Measurements from ENCODE around the gene EPN1. TPM values are rescaled to one million over a fixed set of nuclear protein-coding genes. Genes with fewer than 3 reads are reported as not detected.

Gene EPN1
- polyA plus RNA-seq, 1 of the 3 experiments (the other 2 are of a cell fraction): 134 TPM

DNA sequence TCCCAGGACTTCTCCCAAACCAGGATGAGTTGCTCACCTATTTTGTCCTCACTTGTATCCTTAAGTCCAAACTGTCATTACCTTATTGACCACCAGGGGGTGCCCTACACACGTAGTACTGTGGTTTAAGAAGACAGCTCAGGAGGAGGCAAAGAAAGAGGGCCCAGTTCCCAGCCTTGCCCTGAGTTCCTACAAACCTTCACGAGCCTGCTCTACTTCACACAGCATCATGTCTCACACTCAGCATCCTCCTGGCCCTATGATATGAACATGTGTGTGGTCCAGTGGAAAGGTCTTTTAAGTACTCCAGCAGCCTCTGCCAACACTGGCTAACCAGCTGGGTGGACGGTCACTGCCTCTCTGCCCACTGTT lies 42.6 kb upstream of the EPN1 start:
- Histone ChIP-seq H3K9ac (no peak overlapping the region), H3K4me2 (no peak overlapping the region), H3K36me3 (replicated peaks in 1 of 2; ENCODE audit: control insufficient read depth in 1 of 2, insufficient read depth in 2 of 2, low read length in 1 of 2) (no peaks in the 10 kb centered on the region), H3K4me3 (ENCODE audit: low read depth in 2 of 2, low read length in 1 of 2) (peak overlapping the region in 1 of 2 experiments; percentile 30; a peak in 1 of 4 replicates), H2AFZ (ENCODE audit: low read depth) (0 out of 2 replicates have a peak overlapping the region, but pooled peaks have one; percentile 43), H3F3A (replicated peaks; ENCODE audit: insufficient read depth) (peaks cover 10% of the 10 kb centered on the region), H4K20me1 (ENCODE audit: insufficient read depth) (no peaks in the 10 kb centered on the region), H3K4me1 (ENCODE audit: control insufficient read depth in 1 of 2, insufficient read depth in 2 of 2, low read depth in 1 of 2, low read length in 1 of 2) (peaks cover 0 to 14% of the 10 kb centered on the region in 2 experiments; a peak in 1 of 4 replicates), H3K9me2 (no peaks in the 10 kb centered on the region), H3K27ac (ENCODE audit: low read depth in 2 of 2, low read length in 1 of 2) (peak overlapping the region in 1 of 2 experiments; percentile 26; a peak in 1 of 4 replicates), H3K9me3 (no peaks in the 10 kb centered on the region), H3K27me3 (ENCODE audit: insufficient read depth) (no peaks in the 10 kb centered on the region), H3K79me2 (ENCODE audit: insufficient read depth) (peaks cover 26% of the 10 kb centered on the region)
- TF ChIP-seq, protein P1, sequence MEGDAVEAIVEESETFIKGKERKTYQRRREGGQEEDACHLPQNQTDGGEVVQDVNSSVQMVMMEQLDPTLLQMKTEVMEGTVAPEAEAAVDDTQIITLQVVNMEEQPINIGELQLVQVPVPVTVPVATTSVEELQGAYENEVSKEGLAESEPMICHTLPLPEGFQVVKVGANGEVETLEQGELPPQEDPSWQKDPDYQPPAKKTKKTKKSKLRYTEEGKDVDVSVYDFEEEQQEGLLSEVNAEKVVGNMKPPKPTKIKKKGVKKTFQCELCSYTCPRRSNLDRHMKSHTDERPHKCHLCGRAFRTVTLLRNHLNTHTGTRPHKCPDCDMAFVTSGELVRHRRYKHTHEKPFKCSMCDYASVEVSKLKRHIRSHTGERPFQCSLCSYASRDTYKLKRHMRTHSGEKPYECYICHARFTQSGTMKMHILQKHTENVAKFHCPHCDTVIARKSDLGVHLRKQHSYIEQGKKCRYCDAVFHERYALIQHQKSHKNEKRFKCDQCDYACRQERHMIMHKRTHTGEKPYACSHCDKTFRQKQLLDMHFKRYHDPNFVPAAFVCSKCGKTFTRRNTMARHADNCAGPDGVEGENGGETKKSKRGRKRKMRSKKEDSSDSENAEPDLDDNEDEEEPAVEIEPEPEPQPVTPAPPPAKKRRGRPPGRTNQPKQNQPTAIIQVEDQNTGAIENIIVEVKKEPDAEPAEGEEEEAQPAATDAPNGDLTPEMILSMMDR (IDR thresholded peaks at IDR 0.05): peak; percentile 83
- TF ChIP-seq SIN3A (IDR thresholded peaks at IDR 0.05; ENCODE audit: borderline replicate concordance, low read depth, low read length) (peak; percentile 26; the same call in 1 of the 2 replicates), SMC3 (IDR thresholded peaks at IDR 0.05; ENCODE audit: low read depth, low read length) (peak; percentile 45), RAD21 (IDR thresholded peaks at IDR 0.05; ENCODE audit: low read length) (peak; percentile 82), CHD2 (IDR thresholded peaks at IDR 0.05; ENCODE audit: low read length, partially characterized antibody) (peak; percentile 12), TEAD4 (IDR thresholded peaks at IDR 0.05; ENCODE audit: borderline replicate concordance, insufficient read depth) (no peak), RXRA (IDR thresholded peaks at IDR 0.05; ENCODE audit: borderline replicate concordance, low read depth) (no peak), RFX5 (IDR thresholded peaks at IDR 0.05; ENCODE audit: low read length) (peak; percentile 52; the same call in 1 of the 2 replicates), TCF12 (IDR thresholded peaks at IDR 0.05) (no peak), ELF1 (IDR thresholded peaks at IDR 0.05) (no peak)
- TF ChIP-seq, protein P2, sequence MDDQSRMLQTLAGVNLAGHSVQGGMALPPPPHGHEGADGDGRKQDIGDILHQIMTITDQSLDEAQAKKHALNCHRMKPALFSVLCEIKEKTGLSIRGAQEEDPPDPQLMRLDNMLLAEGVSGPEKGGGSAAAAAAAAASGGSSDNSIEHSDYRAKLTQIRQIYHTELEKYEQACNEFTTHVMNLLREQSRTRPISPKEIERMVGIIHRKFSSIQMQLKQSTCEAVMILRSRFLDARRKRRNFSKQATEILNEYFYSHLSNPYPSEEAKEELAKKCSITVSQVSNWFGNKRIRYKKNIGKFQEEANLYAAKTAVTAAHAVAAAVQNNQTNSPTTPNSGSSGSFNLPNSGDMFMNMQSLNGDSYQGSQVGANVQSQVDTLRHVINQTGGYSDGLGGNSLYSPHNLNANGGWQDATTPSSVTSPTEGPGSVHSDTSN (IDR thresholded peaks at IDR 0.05): no peak
- CTCF ChIA-PET: interaction anchor here (0.6 to 4.6 kb wide), 40 partner anchors 8 to 581 kb away, joined by 3 to 40 read pairs (median 4); partner anchors contain the start of genes CCDC106, EPN1, U2AF2 and ZNF524
- 33% methylated on average over 3 of the region's 3 CpGs for WGBS (ENCODE audit: low lambda C conversion rate)
- POLR2A ChIA-PET: interaction anchor here (0.9 to 2.4 kb wide), 2 partner anchors 20 to 22 kb away, joined by 3 to 5 read pairs; no protein-coding TSS in a partner anchor
- peak; percentile 62 for DNase-seq

DNA sequence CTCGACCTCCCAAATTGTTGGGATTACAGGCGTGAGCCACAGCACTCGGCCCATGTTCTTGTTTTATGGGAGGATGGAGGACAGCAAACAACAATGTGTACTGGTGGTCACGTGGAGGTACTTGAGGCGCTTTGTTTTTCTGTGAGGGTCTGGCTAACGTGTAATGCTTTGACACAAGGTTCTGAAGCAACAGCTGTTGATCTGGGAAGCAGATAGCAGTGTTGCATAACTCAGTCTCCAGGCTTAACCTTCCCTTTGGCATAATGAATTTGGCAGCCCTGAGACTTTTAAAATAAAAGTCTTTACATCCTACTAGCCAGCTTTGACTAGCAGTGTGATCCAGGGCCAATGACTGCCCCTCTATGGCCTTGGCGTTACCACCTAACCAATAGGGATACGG lies 41.2 kb upstream of the EPN1 start:
- Histone ChIP-seq H4K20me1 (ENCODE audit: insufficient read depth) (no peaks in the 10 kb centered on the region), H3K27me3 (ENCODE audit: insufficient read depth) (no peaks in the 10 kb centered on the region), H3K9ac (no peak overlapping the region), H3K4me3 (ENCODE audit: low read depth in 2 of 2, low read length in 1 of 2) (no peak overlapping the region), H3F3A (replicated peaks; ENCODE audit: insufficient read depth) (peaks cover 15% of the 10 kb centered on the region), H2AFZ (ENCODE audit: low read depth) (peak overlapping the region; percentile 97; the same call in 1 of the 2 replicates), H3K4me1 (ENCODE audit: control insufficient read depth in 1 of 2, insufficient read depth in 2 of 2, low read depth in 1 of 2, low read length in 1 of 2) (peaks cover 0 to 16% of the 10 kb centered on the region in 2 experiments; a peak in 1 of 4 replicates), H3K9me3 (no peaks in the 10 kb centered on the region), H3K79me2 (ENCODE audit: insufficient read depth) (peaks cover 40% of the 10 kb centered on the region), H3K36me3 (replicated peaks in 1 of 2; ENCODE audit: control insufficient read depth in 1 of 2, insufficient read depth in 2 of 2, low read length in 1 of 2) (peaks cover 0 to 6% of the 10 kb centered on the region in 2 experiments), H3K9me2 (no peaks in the 10 kb centered on the region), H3K27ac (ENCODE audit: low read depth in 2 of 2, low read length in 1 of 2) (no peak overlapping the region; a peak in 1 of 4 replicates), H3K4me2 (peak overlapping the region; percentile 97; the same call in 1 of the 2 replicates)
- POLR2A ChIA-PET: interaction anchor here (2.4 kb wide), 1 partner anchor 20 kb away, joined by 5 read pairs; no protein-coding TSS in a partner anchor
- no peak for DNase-seq
- CTCF ChIA-PET: interaction anchor here (0.7 to 4.6 kb wide), 15 partner anchors 10 to 493 kb away, joined by 3 to 40 read pairs (median 9); partner anchors contain the start of genes CCDC106, U2AF2, ZNF581 and ZNF784
- WGBS (ENCODE audit: low lambda C conversion rate): 96% methylated on average over 8 of the region's 8 CpGs
- TF ChIP-seq TEAD4 (IDR thresholded peaks at IDR 0.05; ENCODE audit: borderline replicate concordance, insufficient read depth) (no peak), POLR2AphosphoS5 (IDR thresholded peaks at IDR 0.05; ENCODE audit: low read depth, low read length) (no peak), TAF1 (IDR thresholded peaks at IDR 0.05; ENCODE audit: borderline replicate concordance, low read depth, low read length) (no peak)
- TF ChIP-seq, protein P3, sequence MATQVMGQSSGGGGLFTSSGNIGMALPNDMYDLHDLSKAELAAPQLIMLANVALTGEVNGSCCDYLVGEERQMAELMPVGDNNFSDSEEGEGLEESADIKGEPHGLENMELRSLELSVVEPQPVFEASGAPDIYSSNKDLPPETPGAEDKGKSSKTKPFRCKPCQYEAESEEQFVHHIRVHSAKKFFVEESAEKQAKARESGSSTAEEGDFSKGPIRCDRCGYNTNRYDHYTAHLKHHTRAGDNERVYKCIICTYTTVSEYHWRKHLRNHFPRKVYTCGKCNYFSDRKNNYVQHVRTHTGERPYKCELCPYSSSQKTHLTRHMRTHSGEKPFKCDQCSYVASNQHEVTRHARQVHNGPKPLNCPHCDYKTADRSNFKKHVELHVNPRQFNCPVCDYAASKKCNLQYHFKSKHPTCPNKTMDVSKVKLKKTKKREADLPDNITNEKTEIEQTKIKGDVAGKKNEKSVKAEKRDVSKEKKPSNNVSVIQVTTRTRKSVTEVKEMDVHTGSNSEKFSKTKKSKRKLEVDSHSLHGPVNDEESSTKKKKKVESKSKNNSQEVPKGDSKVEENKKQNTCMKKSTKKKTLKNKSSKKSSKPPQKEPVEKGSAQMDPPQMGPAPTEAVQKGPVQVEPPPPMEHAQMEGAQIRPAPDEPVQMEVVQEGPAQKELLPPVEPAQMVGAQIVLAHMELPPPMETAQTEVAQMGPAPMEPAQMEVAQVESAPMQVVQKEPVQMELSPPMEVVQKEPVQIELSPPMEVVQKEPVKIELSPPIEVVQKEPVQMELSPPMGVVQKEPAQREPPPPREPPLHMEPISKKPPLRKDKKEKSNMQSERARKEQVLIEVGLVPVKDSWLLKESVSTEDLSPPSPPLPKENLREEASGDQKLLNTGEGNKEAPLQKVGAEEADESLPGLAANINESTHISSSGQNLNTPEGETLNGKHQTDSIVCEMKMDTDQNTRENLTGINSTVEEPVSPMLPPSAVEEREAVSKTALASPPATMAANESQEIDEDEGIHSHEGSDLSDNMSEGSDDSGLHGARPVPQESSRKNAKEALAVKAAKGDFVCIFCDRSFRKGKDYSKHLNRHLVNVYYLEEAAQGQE (IDR thresholded peaks at IDR 0.05; ENCODE audit: low read depth, low read length): no peak
- TF ChIP-seq, protein P4, sequence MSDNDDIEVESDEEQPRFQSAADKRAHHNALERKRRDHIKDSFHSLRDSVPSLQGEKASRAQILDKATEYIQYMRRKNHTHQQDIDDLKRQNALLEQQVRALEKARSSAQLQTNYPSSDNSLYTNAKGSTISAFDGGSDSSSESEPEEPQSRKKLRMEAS (IDR thresholded peaks at IDR 0.05; ENCODE audit: low read depth): no peak
- TF ChIP-seq, protein P5, sequence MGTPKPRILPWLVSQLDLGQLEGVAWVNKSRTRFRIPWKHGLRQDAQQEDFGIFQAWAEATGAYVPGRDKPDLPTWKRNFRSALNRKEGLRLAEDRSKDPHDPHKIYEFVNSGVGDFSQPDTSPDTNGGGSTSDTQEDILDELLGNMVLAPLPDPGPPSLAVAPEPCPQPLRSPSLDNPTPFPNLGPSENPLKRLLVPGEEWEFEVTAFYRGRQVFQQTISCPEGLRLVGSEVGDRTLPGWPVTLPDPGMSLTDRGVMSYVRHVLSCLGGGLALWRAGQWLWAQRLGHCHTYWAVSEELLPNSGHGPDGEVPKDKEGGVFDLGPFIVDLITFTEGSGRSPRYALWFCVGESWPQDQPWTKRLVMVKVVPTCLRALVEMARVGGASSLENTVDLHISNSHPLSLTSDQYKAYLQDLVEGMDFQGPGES (IDR thresholded peaks at IDR 0.05; ENCODE audit: low read depth, low read length): no peak

Data from SK-N-SH (cell line).